Activated T-helper 9 cell treated with anti-CD3 and anti-CD28 coated beads, Interleukin-2, amount 50 U/mL, for 16 hours (primary cell): ENCODE data around the gene COL25A1.
"Not testable (repeated sequence)": the region's sequence is repeated elsewhere in the genome, so short reads cannot be mapped to it uniquely, and the experiment has no call there.

Source experiments
- DNase-seq: peaks from one replicate; pipeline ENCODE4 v3.0.0-alpha.2; 2020; ENCODE audit warnings: low read depth

COL25A1 gene

DNA sequence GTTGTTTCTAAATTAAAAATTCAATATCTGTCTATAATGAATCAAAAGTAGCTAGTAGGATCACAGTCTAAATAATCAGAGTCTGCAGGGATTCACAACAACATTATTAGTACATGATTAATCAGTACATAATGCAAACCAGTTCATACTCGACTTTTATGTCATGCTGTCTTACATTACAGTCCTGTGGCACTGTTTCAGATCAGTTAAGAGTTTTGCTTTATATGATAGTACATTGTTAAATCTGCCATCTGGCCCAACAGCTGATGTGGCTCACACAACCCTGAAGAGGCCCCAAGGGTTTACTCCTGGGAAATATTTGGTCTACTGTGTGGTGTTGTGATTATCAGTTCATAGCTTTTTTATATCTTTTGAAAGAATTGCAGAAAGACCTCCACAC is 292.5 kb downstream of the COL25A1 start:
- DNase-seq, result no peak

GRCh38 chr4:109007976-109008375 is 294.5 kb downstream of the COL25A1 start:
- no peak for DNase-seq

GRCh38 chr4:109005523-109005922 is 296.9 kb downstream of the COL25A1 start:
- DNase-seq, result no peak

GRCh38 chr4:109004418-109004817 is 298.0 kb downstream of the COL25A1 start:
- no peak for DNase-seq

DNA sequence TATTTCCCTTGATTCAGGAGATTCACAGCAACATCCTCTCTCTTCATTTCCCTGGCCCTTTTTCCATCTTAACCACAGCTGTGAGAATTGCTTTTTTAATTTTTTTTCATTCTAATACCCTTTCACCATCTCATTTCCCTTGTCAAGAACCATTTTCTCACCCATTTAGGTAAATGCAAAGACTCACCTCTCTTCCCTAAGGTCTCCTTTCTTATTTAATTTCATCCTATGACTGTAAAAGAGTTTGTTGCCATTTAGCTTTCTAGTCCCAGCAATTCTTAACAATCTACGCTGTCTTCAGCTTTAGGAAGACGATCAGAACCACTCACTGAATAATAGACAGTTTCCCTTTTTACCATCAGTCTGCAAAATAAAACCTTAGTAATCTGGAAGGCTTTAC is 298.5 kb downstream of the COL25A1 start:
- DNase-seq, result no peak

- DNase-seq, result no peak
These were observed 310.7 kb downstream of the COL25A1 start for GRCh38 chr4:108991551-108992328.

DNA sequence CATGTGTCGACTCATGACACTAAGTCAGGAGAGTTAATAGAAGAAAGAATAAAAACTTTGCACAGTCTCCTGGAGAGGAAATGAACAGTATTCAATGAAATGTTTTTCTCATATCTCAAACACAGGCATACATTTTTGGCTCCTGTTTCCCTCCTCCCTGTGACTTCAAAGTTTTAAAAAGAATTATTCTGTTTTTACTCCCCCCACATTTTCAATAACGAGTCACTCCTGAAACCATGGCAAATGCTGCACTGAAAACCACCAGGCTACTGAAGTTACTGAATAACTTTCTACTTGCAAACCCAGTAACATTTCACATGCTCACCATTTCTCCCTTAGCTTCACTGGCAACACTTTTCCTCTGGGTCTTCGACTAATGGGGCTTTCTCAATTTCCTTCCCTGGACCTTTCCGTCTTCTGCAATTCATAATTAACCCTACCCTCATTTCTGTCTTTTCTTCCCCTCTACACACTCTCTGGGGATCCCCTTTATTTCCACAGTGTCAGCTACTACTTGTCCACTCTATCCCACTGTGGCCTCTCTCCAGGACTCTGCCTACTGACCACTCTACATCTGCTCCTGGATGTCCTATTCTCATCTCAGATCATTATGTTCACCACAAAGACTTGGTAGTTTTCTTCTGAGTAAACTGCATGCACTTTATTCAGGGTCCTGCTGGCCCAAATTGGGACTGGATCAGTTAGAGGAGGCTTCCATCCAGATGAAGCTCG is 313.8 kb downstream of the COL25A1 start:
- no peak for DNase-seq

DNA sequence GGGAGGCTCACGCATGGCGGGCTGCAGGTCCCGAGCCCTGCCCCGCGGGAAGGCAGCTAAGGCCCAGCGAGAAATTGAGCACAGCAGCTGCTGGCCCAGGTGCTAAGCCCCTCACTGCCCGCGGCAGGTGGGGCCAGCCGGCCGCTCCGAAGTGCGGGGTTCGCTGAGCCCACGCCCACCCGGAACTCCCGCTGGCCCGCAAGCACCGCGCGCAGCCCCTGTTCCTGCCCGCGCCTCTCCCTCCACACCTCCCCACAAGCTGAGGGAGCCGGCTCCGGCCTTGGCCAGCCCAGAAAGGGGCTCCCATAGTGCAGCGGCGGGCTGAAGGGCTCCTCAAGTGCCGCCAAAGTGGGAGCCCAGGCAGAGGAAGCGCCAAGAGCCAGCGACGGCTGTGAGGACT is 318.0 kb downstream of the COL25A1 start:
- DNase-seq, result not testable (repeated sequence)

- no peak for DNase-seq
These were observed 319.9 kb downstream of the COL25A1 start for GRCh38 chr4:108982402-108983185.

DNA sequence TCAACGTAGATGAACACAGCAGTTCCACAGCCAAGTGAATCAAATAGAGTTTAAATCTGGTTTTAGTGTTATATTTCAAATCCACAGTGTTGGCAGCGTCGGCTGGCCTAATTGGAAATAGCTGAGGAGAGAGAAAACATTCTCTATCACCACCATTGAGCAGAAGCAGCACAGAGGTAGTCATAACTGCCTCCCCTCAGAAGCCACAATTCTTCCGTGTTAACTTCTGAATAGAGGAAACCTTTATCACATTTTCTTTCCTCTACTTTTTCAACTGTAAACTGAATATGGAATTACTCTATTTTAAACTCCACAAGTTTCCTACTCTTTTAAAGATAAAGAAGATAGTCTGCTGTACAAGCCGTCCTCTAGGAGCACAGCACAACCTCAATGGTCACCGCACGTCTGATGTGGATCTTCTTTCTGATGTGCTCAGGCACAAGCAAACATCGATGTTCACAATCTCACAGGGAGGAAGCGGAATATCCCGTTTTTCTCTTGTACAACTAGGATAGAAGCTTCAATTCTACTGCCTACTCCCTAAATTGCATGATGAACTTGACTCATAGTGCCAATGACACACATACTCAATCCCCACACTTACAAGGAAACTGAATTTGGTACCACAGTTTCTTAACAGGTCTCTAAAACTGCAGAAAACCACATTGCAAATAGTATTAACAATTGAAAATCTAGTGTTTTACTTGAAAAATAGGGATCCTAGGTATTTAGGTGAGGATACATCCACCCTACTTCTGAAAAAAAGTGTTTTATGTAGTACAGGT is 321.8 kb downstream of the COL25A1 start:
- no peak for DNase-seq

DNA sequence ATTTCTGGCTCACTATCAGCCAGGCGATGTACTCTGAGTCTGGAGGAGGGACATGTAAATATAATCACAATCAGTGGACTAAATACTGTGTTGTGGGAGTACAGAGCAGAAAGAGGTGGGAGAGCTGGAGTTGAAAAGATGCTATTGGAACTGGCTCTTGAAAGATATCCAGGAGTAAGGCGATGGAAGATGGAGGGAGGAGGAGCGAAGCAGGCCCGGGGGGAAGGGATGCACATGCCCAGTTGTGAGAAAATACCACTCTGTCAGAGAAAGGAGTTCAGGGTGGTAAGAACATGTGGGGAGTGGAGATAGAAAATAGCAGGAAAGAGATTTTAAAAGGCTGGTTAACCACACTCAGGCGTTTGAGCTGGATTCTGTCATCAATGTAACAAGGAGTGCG is 322.7 kb downstream of the COL25A1 start:
- DNase-seq, result no peak

- no peak for DNase-seq
These were observed 324.4 kb downstream of the COL25A1 start for GRCh38 chr4:108978066-108978465.

- no peak for DNase-seq
These were observed 329.7 kb downstream of the COL25A1 start for GRCh38 chr4:108972613-108973283.

DNA sequence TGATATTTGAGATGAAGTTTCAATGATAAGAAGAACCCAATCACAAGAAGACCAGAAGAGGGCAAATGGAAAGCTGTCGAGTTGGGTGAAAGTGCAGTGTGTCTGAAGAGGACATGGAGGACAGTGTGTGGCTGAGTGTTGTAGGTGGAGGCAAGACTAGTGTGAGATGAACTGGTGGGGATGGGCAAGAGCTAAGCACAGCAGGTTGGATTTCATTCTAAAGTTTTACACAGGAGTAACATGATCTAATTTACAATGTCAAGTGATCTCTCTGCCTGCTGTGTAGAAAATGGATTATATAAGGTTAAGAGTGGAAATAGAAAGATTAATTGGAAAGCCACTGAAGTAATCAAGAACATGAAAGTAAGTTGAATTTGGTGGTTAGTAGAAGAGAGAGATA is 331.0 kb downstream of the COL25A1 start:
- DNase-seq, result no peak

GRCh38 chr4:108965472-108966076 is 336.9 kb downstream of the COL25A1 start:
- DNase-seq, result no peak

- no peak for DNase-seq
These were observed 337.4 kb downstream of the COL25A1 start for GRCh38 chr4:108965016-108965415.

DNA sequence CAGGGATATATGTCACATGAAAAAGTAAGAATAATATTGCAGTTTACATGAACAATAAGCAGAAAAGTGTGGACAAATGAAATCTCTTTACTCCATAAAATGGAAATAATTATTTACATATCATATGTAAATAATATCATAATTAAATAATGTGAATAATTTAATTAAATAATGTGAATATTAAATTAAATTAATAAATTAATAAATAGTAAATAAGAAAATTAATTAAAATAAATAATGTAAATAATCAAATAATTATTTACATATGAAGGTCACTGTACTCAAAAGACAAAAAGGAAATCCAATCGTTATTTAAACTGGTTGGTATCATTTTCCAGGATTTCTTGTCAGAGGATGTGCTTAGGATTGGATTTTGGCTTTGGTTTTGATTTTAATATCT is 338.5 kb downstream of the COL25A1 start:
- no peak for DNase-seq

DNA sequence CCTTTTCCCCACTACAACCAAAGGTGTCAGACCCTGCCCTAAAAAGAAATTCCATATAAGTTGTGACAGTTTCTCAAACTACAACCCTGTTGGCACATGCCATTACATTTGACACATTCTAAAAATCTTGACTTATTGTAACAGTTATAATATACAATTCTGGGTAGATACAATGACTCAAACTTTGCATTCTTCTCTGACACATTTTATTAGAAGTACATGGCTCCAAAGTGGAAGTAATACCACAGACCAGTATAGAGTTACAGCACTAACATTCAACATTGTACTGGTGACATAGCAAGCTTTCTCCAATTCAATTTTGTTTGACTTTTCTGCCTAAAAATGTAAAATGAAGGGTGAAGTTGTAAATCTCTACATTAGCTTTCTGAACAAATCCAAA is 343.0 kb downstream of the COL25A1 start:
- no peak for DNase-seq

DNA sequence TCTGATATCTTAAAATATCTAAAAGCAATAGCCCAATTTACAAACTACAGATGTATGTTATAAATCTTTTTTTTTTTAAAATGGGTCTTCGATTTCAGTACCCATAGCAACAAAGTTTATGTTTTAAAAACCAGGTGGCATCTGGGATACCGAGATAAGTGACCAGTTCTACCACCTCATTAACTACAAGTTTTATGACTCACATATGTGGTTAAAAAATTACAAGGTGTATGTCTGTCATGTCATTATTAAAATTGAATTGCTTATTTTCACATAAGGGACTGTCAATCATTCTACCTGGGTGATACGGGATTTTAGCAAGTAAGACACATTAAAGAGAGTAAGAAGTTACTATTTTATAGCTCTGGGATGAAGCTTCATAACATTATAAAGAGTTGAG is 347.6 kb downstream of the COL25A1 start:
- DNase-seq, result no peak

- no peak for DNase-seq
These were observed 348.5 kb downstream of the COL25A1 start for GRCh38 chr4:108953941-108954340.
